ENCODE measurements around the gene PRAME. TPM values are rescaled to one million over a fixed set of nuclear protein-coding genes. Genes with fewer than 3 reads are reported as not detected.
"Not testable (repeated sequence)": the region's sequence is repeated elsewhere in the genome, so short reads cannot be mapped to it uniquely, and the experiment has no call there.

PRAME gene
- total and polyA plus RNA-seq, 7 donors = 0.03 TPM; not detected in 6

DNA sequence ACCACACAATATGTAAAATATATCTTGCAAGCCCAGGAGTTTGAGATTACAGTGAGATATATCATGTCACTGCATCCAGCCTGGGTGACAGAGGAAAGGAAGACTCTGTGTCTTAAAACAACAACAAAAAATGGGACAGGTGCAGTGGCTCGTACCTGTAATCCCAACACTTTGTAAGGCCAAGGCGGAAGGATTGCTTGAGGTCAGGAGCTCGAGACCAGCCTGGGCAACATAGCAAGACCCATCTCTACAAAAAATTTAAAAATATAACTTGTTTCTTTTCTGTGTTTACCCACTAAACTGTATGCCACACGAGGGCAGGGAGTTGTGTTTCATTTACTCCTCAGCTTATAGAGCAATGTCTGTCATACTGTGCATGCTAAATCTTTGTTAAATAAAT lies 42.1 kb downstream of the PRAME start:
- peaks cover 0 to 13% (median 5%) of the 10 kb centered on the region in 3 donors for H3K27me3 ChIP-seq (ENCODE audit: insufficient read depth in 3 of 3, low read length in 2 of 3)
- no peak for DNase-seq
- WGBS, 3 donors = 67 to 75% (median 73%) methylated on average over 4 of the region's 4 CpGs
- H3K9me3 ChIP-seq = no peaks in the 10 kb centered on the region
- no peak overlapping the region for H3K4me3 ChIP-seq
- H3K4me1 ChIP-seq = no peaks in the 10 kb centered on the region
- intact Hi-C loops (cut with DNase I) = no loop called here
- H3K36me3 ChIP-seq (ENCODE audit: insufficient read depth in 1 of 2, low read depth in 1 of 2) = no peaks in the 10 kb centered on the region
- no peak for ATAC-seq
- no peak overlapping the region for H3K27ac ChIP-seq
- TF ChIP-seq, protein P1, sequence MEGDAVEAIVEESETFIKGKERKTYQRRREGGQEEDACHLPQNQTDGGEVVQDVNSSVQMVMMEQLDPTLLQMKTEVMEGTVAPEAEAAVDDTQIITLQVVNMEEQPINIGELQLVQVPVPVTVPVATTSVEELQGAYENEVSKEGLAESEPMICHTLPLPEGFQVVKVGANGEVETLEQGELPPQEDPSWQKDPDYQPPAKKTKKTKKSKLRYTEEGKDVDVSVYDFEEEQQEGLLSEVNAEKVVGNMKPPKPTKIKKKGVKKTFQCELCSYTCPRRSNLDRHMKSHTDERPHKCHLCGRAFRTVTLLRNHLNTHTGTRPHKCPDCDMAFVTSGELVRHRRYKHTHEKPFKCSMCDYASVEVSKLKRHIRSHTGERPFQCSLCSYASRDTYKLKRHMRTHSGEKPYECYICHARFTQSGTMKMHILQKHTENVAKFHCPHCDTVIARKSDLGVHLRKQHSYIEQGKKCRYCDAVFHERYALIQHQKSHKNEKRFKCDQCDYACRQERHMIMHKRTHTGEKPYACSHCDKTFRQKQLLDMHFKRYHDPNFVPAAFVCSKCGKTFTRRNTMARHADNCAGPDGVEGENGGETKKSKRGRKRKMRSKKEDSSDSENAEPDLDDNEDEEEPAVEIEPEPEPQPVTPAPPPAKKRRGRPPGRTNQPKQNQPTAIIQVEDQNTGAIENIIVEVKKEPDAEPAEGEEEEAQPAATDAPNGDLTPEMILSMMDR (IDR thresholded peaks at IDR 0.05) = no peak

DNA sequence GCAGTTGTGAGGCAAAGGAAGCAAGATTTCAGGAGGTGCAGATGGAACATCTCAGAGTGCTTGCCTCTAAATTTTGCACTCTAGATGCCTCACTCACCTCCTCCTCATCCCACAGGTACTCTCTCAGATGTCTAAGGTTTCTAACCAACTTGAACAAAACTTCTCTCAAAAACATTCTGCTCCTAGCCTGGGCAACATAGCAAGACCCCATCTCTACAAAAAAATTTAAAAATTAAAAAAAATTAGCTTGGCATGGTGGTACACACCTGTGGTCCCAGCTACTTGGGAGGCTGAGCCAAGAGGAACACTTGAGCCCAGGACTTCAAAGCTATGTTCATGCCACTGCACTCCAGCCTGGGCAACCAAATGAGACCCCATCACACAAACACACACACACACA lies 43.2 kb downstream of the PRAME start:
- ATAC-seq = no peak
- H3K36me3 ChIP-seq (ENCODE audit: insufficient read depth in 1 of 2, low read depth in 1 of 2) = no peaks in the 10 kb centered on the region
- intact Hi-C loops (cut with DNase I) = no loop called here
- H3K4me1 ChIP-seq = no peaks in the 10 kb centered on the region
- no peak for DNase-seq
- no peaks in the 10 kb centered on the region for H3K9me3 ChIP-seq
- H3K27ac ChIP-seq = no peak overlapping the region
- peaks cover 0 to 13% (median 5%) of the 10 kb centered on the region in 3 donors for H3K27me3 ChIP-seq (ENCODE audit: insufficient read depth in 3 of 3, low read length in 2 of 3)
- no peak overlapping the region for H3K4me3 ChIP-seq
- TF ChIP-seq, protein P1 (IDR thresholded peaks at IDR 0.05) = no peak

DNA sequence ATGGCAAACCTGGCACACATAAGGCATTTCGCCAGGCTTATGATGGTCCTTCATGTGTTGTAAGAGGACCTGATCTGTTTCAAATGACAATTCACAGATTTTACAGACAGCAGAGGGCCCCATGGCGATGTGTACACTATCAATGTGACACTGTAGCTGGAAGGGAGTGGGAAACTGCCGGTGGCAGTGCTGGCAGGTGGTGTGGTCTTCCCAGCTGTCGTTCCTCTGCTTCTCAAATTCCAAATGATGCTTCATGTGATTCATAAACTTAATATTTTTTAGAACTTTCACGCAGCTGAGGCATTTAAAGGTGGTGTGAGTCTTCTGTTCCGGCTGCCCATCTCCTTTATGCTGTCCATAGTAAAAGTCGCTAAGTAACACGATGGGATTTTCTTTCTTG lies 44.6 kb downstream of the PRAME start:
- DNase-seq; H3K27ac ChIP-seq; H3K36me3 ChIP-seq (ENCODE audit: insufficient read depth in 1 of 2, low read depth in 1 of 2); H3K4me1 ChIP-seq; H3K4me3 ChIP-seq; H3K9me3 ChIP-seq; intact Hi-C loops (cut with DNase I); ATAC-seq: not testable (repeated sequence)
- WGBS, 3 donors = 22 to 40% (median 33%) methylated on average over 8 of the region's 8 CpGs
- H3K27me3 ChIP-seq (ENCODE audit: insufficient read depth in 3 of 3, low read length in 2 of 3) = peaks cover 0 to 13% (median 5%) of the 10 kb centered on the region in 3 donors

DNA sequence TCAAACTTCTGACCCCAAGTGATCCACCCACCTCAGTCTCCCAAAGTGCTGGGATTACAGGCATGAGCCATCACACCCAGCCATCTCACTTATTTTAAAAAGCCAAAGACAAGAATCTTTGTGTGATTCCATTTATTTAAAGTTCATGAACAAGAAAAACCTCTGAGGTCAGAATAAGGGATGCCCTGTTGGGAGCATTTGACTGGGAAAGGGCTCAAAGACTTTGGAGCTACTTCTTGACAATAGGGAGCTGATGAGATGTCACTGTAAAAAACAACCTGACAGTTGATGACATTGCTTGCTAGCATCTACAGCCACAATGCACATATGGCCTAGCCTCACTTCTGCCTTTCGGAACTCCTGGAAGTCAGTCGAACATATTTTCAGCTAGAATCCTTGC lies 45.4 kb downstream of the PRAME start:
- 91 to 95% (median 92%) methylated on average over 2 of the region's 2 CpGs for WGBS, 3 donors

DNA sequence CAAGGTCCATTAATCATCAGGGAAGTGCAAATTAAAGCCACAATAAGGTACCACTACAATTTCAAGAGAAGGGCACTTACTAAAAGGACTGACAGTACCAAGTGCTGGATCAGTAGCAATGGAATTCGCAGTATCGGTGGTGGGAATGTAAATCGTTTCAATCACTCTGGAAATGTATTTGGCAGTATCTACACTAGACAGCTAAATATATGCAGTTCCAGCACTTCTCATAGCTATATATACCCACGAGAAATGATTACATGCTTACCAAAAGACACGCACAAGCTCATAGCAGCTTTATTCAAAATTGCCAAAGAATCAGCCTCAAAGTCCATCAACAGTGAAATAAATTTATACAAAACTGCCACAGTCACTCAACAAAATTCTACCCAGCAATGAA lies 46.1 kb downstream of the PRAME start:
- DNase-seq = no peak

More for the DNA sequence above, 45.4 kb downstream of the PRAME start:
- peaks cover 3% of the 10 kb centered on the region for H3K9me3 ChIP-seq
- no peaks in the 10 kb centered on the region for H3K4me1 ChIP-seq
- TF ChIP-seq, protein P1 (IDR thresholded peaks at IDR 0.05) = no peak
- H3K36me3 ChIP-seq (ENCODE audit: insufficient read depth in 1 of 2, low read depth in 1 of 2) = no peaks in the 10 kb centered on the region
- H3K4me3 ChIP-seq = no peak overlapping the region
- peaks cover 0 to 13% (median 10%) of the 10 kb centered on the region in 3 donors for H3K27me3 ChIP-seq (ENCODE audit: insufficient read depth in 3 of 3, low read length in 2 of 3)
- intact Hi-C loops (cut with DNase I) = no loop called here
- ATAC-seq = no peak
- H3K27ac ChIP-seq = no peak overlapping the region
- DNase-seq = no peak

DNA sequence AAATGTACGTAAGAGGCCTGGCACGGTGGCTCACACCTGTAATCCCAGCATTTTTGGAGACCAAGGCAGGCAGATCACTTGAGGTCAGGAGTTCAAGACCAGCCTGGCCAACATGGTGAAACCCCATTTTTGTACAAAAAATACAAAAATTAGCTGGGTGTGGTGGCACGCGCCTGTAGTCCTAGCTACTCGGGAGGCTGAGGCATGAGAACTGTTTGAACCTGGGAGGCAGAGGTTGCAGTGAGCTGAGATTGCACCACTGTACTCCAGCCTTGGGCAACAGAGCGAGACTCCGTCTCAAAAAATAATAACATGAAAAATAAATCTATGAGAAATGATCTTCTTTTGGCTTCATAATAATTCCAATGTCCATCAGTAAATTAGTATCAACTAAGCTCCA lies 48.2 kb downstream of the PRAME start:
- DNase-seq; H3K27ac ChIP-seq; ATAC-seq; intact Hi-C loops (cut with DNase I); H3K4me3 ChIP-seq; H3K4me1 ChIP-seq; H3K36me3 ChIP-seq (ENCODE audit: insufficient read depth in 1 of 2, low read depth in 1 of 2); H3K9me3 ChIP-seq: not testable (repeated sequence)
- 97 to 98% (median 97%) methylated on average over 7 of the region's 7 CpGs for WGBS, 3 donors
- H3K27me3 ChIP-seq (ENCODE audit: insufficient read depth in 3 of 3, low read length in 2 of 3) = peaks cover 0 to 17% (median 17%) of the 10 kb centered on the region in 3 donors

More for the DNA sequence above, 46.1 kb downstream of the PRAME start:
- TF ChIP-seq, protein P1 (IDR thresholded peaks at IDR 0.05) = no peak
- no peaks in the 10 kb centered on the region for H3K4me1 ChIP-seq
- H3K36me3 ChIP-seq (ENCODE audit: insufficient read depth in 1 of 2, low read depth in 1 of 2) = no peaks in the 10 kb centered on the region
- H3K27ac ChIP-seq = no peak overlapping the region
- no peak overlapping the region for H3K4me3 ChIP-seq
- WGBS, 3 donors = 41 to 52% (median 48%) methylated on average over 5 of the region's 5 CpGs
- intact Hi-C loops (cut with DNase I) = no loop called here
- H3K9me3 ChIP-seq = peaks cover 3% of the 10 kb centered on the region
- H3K27me3 ChIP-seq (ENCODE audit: insufficient read depth in 3 of 3, low read length in 2 of 3) = peaks cover 0 to 16% (median 15%) of the 10 kb centered on the region in 3 donors
- ATAC-seq = no peak

DNA sequence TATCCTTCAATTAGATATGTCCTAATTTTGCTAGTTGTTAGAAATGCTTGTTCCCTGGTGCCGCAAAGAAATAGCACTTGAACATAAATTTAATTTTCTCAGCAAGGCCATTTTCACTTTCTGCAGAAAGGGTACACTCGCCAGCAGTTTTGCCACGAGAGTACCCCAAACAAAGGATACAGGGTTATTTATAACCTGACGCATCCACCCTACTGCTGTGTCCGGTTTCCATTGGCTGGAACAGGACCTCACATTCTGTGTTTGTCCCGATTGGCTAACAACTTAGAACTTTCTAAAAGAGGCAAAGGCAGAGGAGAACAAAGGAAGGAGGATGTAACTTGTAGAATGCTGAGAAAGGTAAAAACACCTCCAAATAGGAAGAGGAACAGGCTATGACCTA lies 49.2 kb downstream of the PRAME start:
- ATAC-seq; DNase-seq; intact Hi-C loops (cut with DNase I); H3K4me3 ChIP-seq; H3K36me3 ChIP-seq (ENCODE audit: insufficient read depth in 1 of 2, low read depth in 1 of 2); H3K27ac ChIP-seq; H3K4me1 ChIP-seq; H3K9me3 ChIP-seq: not testable (repeated sequence)
- H3K27me3 ChIP-seq (ENCODE audit: insufficient read depth in 3 of 3, low read length in 2 of 3) = peaks cover 0 to 20% (median 13%) of the 10 kb centered on the region in 3 donors
- 93 to 95% (median 93%) methylated on average over 6 of the region's 6 CpGs for WGBS, 3 donors

All from psoas muscle (tissue), 8 donors.